Transverse colon (tissue), 4 donors: ENCODE data around the gene SCLT1. TPM values are rescaled to one million over a fixed set of nuclear protein-coding genes. Genes with fewer than 3 reads are reported as not detected.

Experiments used
- DNase-seq: peaks from one replicate; pipeline ENCODE4 v3.0.0-alpha.2; 2019
- H3K27ac ChIP-seq, 4 donors: fragments of 200-600 bp; sonication (generic); 2 replicates each; pipeline ENCODE4 v1.5.1; 2016 to 2018; ENCODE audit warnings: inconsistent platforms in 4 of 4
- H3K27me3 ChIP-seq: fragments of 200-600 bp; sonication (generic); 2 replicates; pipeline ENCODE4 v1.5.1; 2017; ENCODE audit warnings: inconsistent platforms
- H3K36me3 ChIP-seq, 4 donors: fragments of 200-600 bp; sonication (generic); 2 replicates each; pipeline ENCODE4 v1.5.1; 2017 to 2019; ENCODE audit warnings: inconsistent platforms in 4 of 4
- H3K4me1 ChIP-seq, 4 donors: fragments of 200-600 bp; sonication (generic); 2 replicates each; pipeline ENCODE4 v1.5.1; 2017 to 2020; ENCODE audit warnings: inconsistent platforms in 4 of 4
- H3K4me3 ChIP-seq, 4 donors: fragments of 200-600 bp; sonication (generic); 1 replicate in 1 of 4; 2 replicates in 3 of 4; pipeline versions ENCODE4 v1.5.1 to v1.6.1; 2017 to 2019; ENCODE audit warnings: inconsistent platforms in 4 of 4
- H3K9me3 ChIP-seq, 2 donors: fragments of 200-600 bp; sonication (generic); 2 replicates each; pipeline ENCODE4 v1.5.1; 2017 to 2019; ENCODE audit warnings: inconsistent platforms in 2 of 2
- EP300 ChIP-seq: sonication (generic); formaldehyde crosslinking; IDR thresholded peaks from one replicate; pipeline ENCODE4 v1.6.1; 2017; ENCODE audit warnings: antibody characterized with exemption, low read depth
- POLR2A ChIP-seq: fragments of 450-650 bp; IDR thresholded peaks from one replicate; pipeline ENCODE4 v1.6.1; 2016; ENCODE audit warnings: antibody characterized with exemption, mild to moderate bottlenecking, moderate library complexity
- POLR2AphosphoS5 ChIP-seq, 3 donors: sonication (generic); formaldehyde crosslinking; IDR thresholded peaks; one replicate each; pipeline ENCODE4 v1.6.1; 2016; ENCODE audit warnings: antibody characterized with exemption in 3 of 3
- WGBS, 2 donors: methylation state at CpG; one replicate each; pipeline ENCODE4 v1.1.5; 2018; ENCODE audit warnings: low coverage in 1 of 2; 5-methylcytosine and 5-hydroxymethylcytosine counted together
- in situ Hi-C, 4 donors: fragments of 200-750 bp; cut with MboI; loops; one replicate each; pipeline versions ENCODE4 v1.15.0 to v1.15.1; 2017; ENCODE audit warnings: low sequenced_read_pairs in 3 of 4, low pct_ligation_motif_present in 1 of 4, low pct_unique_long_range_greater_than_20kb in 1 of 4
- intact Hi-C: fragments of 100-400 bp; cut with DNase I; formaldehyde crosslinking; loops from one replicate; pipeline ENCODE4 v1.15.1; 2023; ENCODE audit warnings: low total_unique reads
- small RNA-seq, 4 donors: library from RNA; depleted of rRNA; stranded (forward); fragments of <200 nt; gene quantifications; one replicate each; pipeline ENCODE3, GENCODE V24; 2016
- total RNA-seq, 4 donors: library from RNA; depleted of rRNA; stranded (reverse); fragments of >200 nt; gene quantifications; one replicate each; pipeline ENCODE4 v1.1.0, GENCODE V29; 2016
- TF ChIP-seq, protein P1 (sequence below), 5 experiments: fragments of 200-600 bp in 3 of 5; fragments of 450-650 bp in 2 of 5; sonication (generic) in 3 of 5; IDR thresholded peaks; 1 replicate in 2 of 5; 2 replicates in 3 of 5; pipeline ENCODE4 v1.5.1; 2016 to 2017; ENCODE audit warnings: antibody characterized with exemption in 5 of 5, inconsistent platforms in 3 of 5, mild to moderate bottlenecking in 2 of 5, moderate library complexity in 1 of 5

SCLT1 gene
- total RNA-seq, 4 donors from 2014 or later: 10.1 to 29.9 (median 14.3) TPM

DNA sequence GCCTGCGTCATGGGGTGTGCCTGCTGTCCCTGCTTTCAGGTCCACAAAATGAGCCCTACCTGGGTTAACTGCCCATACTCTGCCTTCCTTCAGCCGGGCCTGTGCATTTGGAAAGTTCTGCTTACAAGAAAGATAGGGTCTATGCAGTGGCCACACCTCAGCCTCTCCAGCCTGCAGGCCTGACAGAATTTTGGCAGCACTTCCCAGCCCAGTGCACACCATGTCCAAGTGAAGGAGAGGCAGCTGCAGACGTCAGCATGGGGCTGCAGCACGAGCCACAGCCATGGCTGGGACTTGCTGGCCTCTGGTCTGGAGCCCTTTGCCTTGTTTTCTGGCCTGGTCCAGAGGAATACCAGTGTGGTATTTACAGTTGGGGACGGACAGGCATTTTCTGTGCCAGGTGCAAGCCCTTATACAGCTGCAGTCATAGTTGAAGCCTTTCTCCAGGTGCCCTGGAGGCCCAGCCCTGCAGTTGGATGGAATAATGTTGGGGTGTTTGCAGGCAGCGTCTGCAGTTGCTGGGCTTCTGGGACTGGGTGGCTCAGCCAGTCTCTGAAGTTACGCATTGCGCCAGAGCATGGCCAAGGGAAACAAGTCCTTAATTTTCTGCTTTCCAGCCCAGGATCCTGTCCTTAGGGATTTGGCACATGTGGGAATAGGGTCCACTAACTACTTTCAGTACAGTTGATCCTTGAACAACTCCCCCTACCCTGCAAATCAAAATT is 257.7 kb downstream of the SCLT1 start:
- no peaks in the 10 kb centered on the region for H3K36me3 ChIP-seq

More for the DNA sequence above, 257.7 kb downstream of the SCLT1 start:
- intact Hi-C loops: no loop called here
- Histone ChIP-seq H3K27ac (peak overlapping the region in 2 of 4 donors; percentile 15 to 27), H3K9me3 (no peaks in the 10 kb centered on the region), H3K27me3 (no peaks in the 10 kb centered on the region), H3K4me1 (peaks cover 12 to 32% (median 17%) of the 10 kb centered on the region in 4 donors), H3K4me3 (no peak overlapping the region)
- in situ Hi-C loops: no loop called here
- TF ChIP-seq, protein P1, sequence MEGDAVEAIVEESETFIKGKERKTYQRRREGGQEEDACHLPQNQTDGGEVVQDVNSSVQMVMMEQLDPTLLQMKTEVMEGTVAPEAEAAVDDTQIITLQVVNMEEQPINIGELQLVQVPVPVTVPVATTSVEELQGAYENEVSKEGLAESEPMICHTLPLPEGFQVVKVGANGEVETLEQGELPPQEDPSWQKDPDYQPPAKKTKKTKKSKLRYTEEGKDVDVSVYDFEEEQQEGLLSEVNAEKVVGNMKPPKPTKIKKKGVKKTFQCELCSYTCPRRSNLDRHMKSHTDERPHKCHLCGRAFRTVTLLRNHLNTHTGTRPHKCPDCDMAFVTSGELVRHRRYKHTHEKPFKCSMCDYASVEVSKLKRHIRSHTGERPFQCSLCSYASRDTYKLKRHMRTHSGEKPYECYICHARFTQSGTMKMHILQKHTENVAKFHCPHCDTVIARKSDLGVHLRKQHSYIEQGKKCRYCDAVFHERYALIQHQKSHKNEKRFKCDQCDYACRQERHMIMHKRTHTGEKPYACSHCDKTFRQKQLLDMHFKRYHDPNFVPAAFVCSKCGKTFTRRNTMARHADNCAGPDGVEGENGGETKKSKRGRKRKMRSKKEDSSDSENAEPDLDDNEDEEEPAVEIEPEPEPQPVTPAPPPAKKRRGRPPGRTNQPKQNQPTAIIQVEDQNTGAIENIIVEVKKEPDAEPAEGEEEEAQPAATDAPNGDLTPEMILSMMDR (IDR thresholded peaks at IDR 0.05): no peak
- TF ChIP-seq POLR2AphosphoS5 (IDR thresholded peaks at IDR 0.05) (no peak), POLR2A (no peak), EP300 (no peak)
- peak; percentile 23 for DNase-seq
- 67% methylated on average over 8 of the region's 8 CpGs; no CpG with 5 or more reads in 1 of the 2 donors for WGBS, 2 donors

Small RNA genes within 50 kb of the gene (small RNA-seq; reads per million reads assigned to genes)
- gene AC093826.2: 0 reads per million in 4 donors

Other genes with a start within 250 kb of the SCLT1 start
- 10 to 100 TPM in 3 of 4 donors, 1 to 10 TPM in 1; 6.0 to 36.2 (median 21.9) TPM for gene C4orf33, start 2.6 kb upstream of the SCLT1 start, total RNA-seq